HG02884 (cell line): Measurements from ENCODE around the gene KIF3B.
"Not testable (repeated sequence)": the region's sequence is repeated elsewhere in the genome, so short reads cannot be mapped to it uniquely, and the experiment has no call there.

ENCODE experiments used
- ATAC-seq: cut with Tn5 transposase; IDR thresholded peaks from one replicate; pipeline ENCODE4 v1.9.1; 2021; ENCODE audit warnings: mild to moderate bottlenecking, moderate library complexity; ENCODE audit not compliant: unreplicated experiment

KIF3B gene

GRCh38 chr20:32327087-32327681, 49.7 kb downstream of the KIF3B start:
- no peak for ATAC-seq

DNA sequence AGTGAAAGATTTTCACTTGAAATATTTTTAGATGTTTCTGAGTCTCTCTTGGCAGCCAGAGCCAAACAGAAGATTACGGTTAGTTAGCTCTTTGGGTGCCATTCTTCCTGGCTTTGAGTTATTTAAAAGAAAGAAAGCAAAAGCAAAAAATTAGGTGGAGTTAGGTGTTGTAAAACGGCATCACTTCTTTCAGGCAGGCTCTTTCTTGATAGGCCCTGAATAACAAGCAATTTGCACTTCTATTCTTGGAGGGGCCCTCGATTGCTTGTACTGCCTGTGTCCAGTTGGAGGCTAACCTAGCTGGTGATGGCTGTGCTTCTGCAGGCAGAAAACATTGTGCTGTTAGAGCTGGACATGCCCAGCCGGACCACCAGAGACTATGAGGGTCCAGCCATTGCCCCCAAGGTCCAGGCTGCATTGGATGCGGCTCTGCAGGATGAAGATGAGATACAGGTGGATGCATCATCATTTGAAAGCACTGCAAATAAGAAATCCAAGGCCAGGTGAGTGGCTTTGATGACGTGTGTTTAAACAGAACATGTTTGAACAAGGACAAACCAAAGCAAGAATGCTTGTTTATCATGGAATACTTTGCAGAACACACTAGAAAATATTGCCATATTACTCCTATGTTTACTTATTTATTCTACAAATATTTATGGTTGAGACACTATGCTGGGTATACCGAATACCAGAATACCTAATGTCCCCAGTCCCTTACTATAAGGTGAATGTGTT, 52.5 kb downstream of the KIF3B start:
- ATAC-seq: no peak

DNA sequence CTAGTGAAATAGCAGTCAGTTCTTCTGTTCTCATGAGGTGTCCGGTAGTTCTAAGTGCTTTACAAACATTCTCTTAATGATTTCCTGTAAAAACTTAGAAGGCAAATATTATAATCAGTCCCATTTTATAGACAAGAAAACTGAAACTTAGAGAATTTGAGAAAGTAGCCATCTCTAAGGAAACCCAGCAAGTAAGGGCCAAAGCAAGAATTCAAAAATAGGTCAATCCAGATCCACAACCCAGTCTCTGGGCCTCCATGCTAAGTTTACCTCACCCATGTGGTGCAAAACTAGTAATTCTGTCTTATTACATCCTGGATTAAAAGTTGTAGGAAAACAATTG, 53.1 kb downstream of the KIF3B start:
- ATAC-seq: no peak

GRCh38 chr20:32332614-32333013, 55.2 kb downstream of the KIF3B start:
- ATAC-seq: peak; percentile 6

- ATAC-seq: peak; percentile 51
These were observed 55.9 kb downstream of the KIF3B start for GRCh38 chr20:32333181-32333987.

- no peak for ATAC-seq
These were observed 56.8 kb downstream of the KIF3B start for GRCh38 chr20:32333988-32334885.

GRCh38 chr20:32336918-32337347, 59.5 kb downstream of the KIF3B start:
- no peak for ATAC-seq

DNA sequence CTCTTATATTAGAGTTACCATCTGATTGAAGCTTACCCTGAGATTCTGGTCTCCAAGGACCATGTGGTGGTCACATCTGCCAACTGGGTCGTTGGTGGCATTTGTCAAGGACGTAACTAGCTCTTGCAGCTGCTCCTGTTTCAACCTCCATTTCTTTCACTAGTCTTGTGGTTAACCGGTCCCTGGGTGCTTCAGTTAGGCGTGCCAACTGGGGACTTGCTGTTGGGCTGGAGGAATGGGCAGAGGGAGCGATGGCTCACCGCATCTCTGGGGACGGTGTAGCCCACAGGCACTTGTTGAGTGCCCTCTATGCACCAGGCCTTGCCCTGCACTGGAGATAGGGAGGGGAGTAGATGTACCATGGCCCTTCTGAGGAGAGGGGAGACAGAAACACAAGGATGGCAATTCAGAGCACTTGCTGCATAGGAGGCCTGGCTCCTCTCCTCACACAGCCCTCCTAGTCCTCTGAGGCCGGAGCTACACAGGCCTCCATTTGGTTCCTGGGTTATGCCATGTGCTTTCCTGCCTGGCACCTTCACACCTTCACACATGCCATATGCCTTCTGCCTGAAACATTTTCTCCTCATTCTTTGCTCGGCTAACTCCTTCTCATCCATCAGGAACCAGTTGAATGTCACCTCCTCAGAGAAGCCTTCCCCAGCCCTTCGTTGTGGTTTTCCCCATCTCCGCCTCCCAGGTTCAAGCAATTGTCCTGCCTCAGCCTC, 60.6 kb downstream of the KIF3B start:
- no peak for ATAC-seq

DNA sequence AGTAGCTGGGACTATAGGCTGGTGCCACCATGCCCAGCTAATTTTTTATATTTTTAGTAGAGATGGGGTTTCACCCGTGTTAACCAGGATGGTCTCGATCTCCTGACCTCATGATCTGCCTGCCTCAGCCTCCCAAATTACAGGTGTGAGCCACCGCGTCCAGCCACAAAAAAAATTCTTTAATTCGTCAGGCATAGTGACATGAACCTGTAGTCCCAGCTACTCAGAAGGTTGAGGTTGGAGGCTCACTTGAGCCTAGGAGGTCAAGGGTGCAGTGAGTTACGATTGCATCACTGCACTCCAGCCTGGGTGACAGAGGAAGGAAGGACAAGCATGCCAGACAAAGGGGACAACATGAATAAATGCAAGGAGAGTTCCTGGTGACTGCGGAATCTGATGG, 61.2 kb downstream of the KIF3B start:
- ATAC-seq: no peak

- ATAC-seq: no peak
These were observed 61.7 kb downstream of the KIF3B start for GRCh38 chr20:32339116-32339515.

- not testable (repeated sequence) for ATAC-seq
These were observed 63.6 kb downstream of the KIF3B start for GRCh38 chr20:32341053-32341452.

DNA sequence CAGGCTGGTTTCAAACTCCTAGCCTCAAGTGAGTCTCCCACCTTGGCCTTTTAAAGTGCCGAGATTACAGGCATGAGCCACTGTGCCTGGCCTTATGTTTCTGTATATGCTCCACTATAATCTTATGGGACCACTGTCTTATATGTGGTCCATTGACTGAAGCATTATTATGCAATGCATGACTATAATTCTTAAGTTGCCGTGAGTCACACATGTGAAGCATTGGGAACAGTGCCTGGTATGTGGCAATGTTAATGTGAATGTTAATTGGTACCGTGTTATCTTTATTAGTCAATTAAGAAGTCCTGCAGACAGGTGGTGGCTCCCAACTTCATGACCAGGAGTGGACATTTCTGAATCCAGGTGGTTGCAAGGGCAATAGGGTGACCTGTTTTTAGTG, 66.0 kb downstream of the KIF3B start:
- ATAC-seq: no peak

GRCh38 chr20:32344835-32345506, 67.5 kb downstream of the KIF3B start:
- no peak for ATAC-seq

GRCh38 chr20:32348207-32348606, 70.8 kb downstream of the KIF3B start:
- no peak for ATAC-seq

- ATAC-seq: no peak
These were observed 73.0 kb downstream of the KIF3B start for GRCh38 chr20:32350421-32350820.

- ATAC-seq: no peak
These were observed 74.8 kb downstream of the KIF3B start for GRCh38 chr20:32352121-32352720.

- no peak for ATAC-seq
These were observed 76.5 kb downstream of the KIF3B start for GRCh38 chr20:32353848-32354496.

DNA sequence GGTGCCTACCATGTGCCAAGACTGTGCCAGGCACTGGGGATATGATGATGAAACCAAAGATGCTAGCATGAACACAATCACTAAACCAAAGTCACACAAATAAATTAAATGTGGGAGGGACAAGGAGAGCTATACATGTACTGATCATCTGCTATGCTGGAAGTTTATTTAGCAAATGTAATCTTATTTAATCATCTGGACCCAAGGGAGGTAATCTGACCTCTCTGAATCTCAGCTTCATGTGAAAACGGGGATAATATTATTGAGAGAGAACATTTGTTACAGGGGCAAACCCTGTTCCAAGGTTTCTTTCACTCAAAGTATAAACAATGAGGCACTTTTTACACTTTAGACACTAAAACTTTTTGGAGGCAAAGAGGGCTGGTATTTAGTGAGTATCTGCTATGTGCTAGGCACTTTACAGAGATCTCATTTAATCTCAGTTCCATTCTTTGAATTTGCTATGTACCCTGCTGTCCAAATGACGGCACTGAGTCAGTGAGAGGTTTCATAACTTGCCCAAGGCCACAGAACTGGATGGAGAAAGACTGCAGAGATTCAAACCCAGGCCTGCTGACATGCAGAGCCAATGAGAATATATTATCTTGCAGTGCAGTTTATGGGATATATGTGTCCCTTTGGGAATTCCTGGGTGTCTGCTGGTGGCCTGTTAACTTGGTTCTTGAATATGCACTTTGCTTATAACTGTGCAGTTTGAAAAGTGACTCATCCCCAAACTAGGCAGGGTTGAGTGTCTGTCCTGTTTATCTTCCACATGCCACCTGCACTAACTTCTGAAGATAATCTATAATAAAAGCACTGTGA, 77.4 kb downstream of the KIF3B start:
- ATAC-seq: peak; percentile 28
